ENCODE results near the gene TMCO4.

GRCh38 chr1:19793360-19794046 lies 6.2 kb downstream of the TMCO4 start:
- no peak for TF ChIP-seq CTCF (IDR thresholded peaks at IDR 0.05)
- no peak for TF ChIP-seq NR1H2 (CRISPR knock-in tag; IDR thresholded peaks at IDR 0.05)
- no peak for TF ChIP-seq FOXJ3 (CRISPR knock-in tag; IDR thresholded peaks at IDR 0.05; ENCODE audit: borderline replicate concordance)
- TF ChIP-seq ZNF671 (CRISPR knock-in tag; IDR thresholded peaks at IDR 0.05): no peak
- no peak for TF ChIP-seq E2F4 (CRISPR knock-in tag; IDR thresholded peaks at IDR 0.05; ENCODE audit: borderline replicate concordance, low read depth)
- no peak for TF ChIP-seq MAX (CRISPR knock-in tag; IDR thresholded peaks at IDR 0.05)
- no peak for TF ChIP-seq NFE2L1 (CRISPR knock-in tag; IDR thresholded peaks at IDR 0.05)
- TF ChIP-seq STAT6 (CRISPR knock-in tag; conservative IDR thresholded peaks at IDR 0.05; ENCODE audit: low read depth): no peak
- TF ChIP-seq SP1 (CRISPR knock-in tag; conservative IDR thresholded peaks at IDR 0.05): no peak
- no peak for TF ChIP-seq RELA (CRISPR knock-in tag; IDR thresholded peaks at IDR 0.05; ENCODE audit: borderline replicate concordance)
- no peak for TF ChIP-seq IRF1 (CRISPR knock-in tag; IDR thresholded peaks at IDR 0.05)
- TF ChIP-seq CBFB (CRISPR knock-in tag; IDR thresholded peaks at IDR 0.05; ENCODE audit: low read depth): no peak
